Measurements from ENCODE around the gene KLF4. TPM values are rescaled to one million over a fixed set of nuclear protein-coding genes. Genes with fewer than 3 reads are reported as not detected.

Gene KLF4
- total and polyA plus RNA-seq, 2 of the 4 experiments (the other 2 are of a cell fraction) = 1.3 to 3.8 TPM

GRCh38 chr9:107480386-107480789 lies 9.2 kb downstream of the KLF4 start:
- H3K36me3 ChIP-seq (ENCODE audit: control insufficient read depth, insufficient read depth, low read length) = no peaks in the 10 kb centered on the region
- H4K5ac ChIP-seq (ENCODE audit: low read depth, low read length) = no peak overlapping the region
- ATAC-seq (ENCODE audit: low read depth) (peak; percentile 33; the same call in 1 of the 2 replicates), DNase-seq (peak; percentile 73)
- H2AK9ac ChIP-seq (replicated peaks; ENCODE audit: low read depth, low read length, poor library complexity) = no peak overlapping the region
- dilution Hi-C loops (cut with HindIII; ENCODE audit: low sequenced_read_pairs, unreplicated experiment) (no loop called here), in situ Hi-C loops (cut with MboI; ENCODE audit: low sequenced_read_pairs) (loop anchor here (10.0 to 25.0 kb wide), 2 partner anchors 254 to 407 kb away; no protein-coding TSS in a partner anchor), intact Hi-C loops (cut with micrococcal nuclease) (loop anchor here (5.0 to 10.0 kb wide), 4 partner anchors 364 to 962 kb away; no protein-coding TSS in a partner anchor)
- H4K8ac ChIP-seq (ENCODE audit: low read depth in 2 of 2, low read length in 2 of 2) = peak overlapping the region in 1 of 2 experiments; percentile 53; a peak in 1 of 4 replicates
- H2BK120ac ChIP-seq (ENCODE audit: low read depth, low read length) = peak overlapping the region; percentile 49; the same call in 1 of the 2 replicates
- no peaks in the 10 kb centered on the region for H3K9me3 ChIP-seq (ENCODE audit: control insufficient read depth, insufficient read depth, low read length)
- no peak overlapping the region for H2AFZ ChIP-seq (replicated peaks; ENCODE audit: low read length, poor library complexity)
- no peak overlapping the region for H2AK5ac ChIP-seq (ENCODE audit: low read depth, low read length)
- H3K27me3 ChIP-seq (ENCODE audit: control insufficient read depth, insufficient read depth, low read length) = no peaks in the 10 kb centered on the region
- H3K4me1 ChIP-seq (ENCODE audit: control insufficient read depth, insufficient read depth, low read length) = peaks cover 2% of the 10 kb centered on the region
- 0 out of 2 replicates have a peak overlapping the region, but pooled peaks have one; percentile 56 for H3K23ac ChIP-seq (ENCODE audit: low read depth, low read length)
- no peak overlapping the region for H3K18ac ChIP-seq (ENCODE audit: low read depth, low read length)
- H2BK20ac ChIP-seq (ENCODE audit: low read depth, low read length) = peak overlapping the region; percentile 16; the same call in 1 of the 2 replicates
- no peaks in the 10 kb centered on the region for H3K79me1 ChIP-seq (ENCODE audit: low read depth in 1 of 2, low read length in 2 of 2)
- H2BK15ac ChIP-seq (ENCODE audit: low read depth, low read length) = no peak overlapping the region
- peak overlapping the region; percentile 83 for H3K4me2 ChIP-seq (ENCODE audit: low read depth, low read length)
- no peaks in the 10 kb centered on the region for H4K20me1 ChIP-seq (ENCODE audit: insufficient read depth, low read length)
- no peak overlapping the region; the same call in 1 of the 2 replicates for H3K27ac ChIP-seq (ENCODE audit: insufficient read depth, low read length)
- no peak overlapping the region for H2BK5ac ChIP-seq (ENCODE audit: low read depth, low read length, poor library complexity, severe bottlenecking)
- POLR2A ChIA-PET (ENCODE audit: unreplicated experiment) = no interaction called here
- peak overlapping the region; percentile 63 for H3K4ac ChIP-seq (ENCODE audit: low read depth, low read length)
- WGBS, 2 experiments (ENCODE audit: extremely low coverage in 2 of 2, insufficient read length in 1 of 2) = 100% methylated on average over 1 of the region's 12 CpGs; no CpG with 5 or more reads in 1 of the 2 experiments
- H3K56ac ChIP-seq (ENCODE audit: extremely low read depth, insufficient read depth, low read length) = no peak overlapping the region
- TF ChIP-seq MAFK (IDR thresholded peaks at IDR 0.05; ENCODE audit: low read depth, low read length) (peak; percentile 38), CTCF (conservative IDR thresholded peaks at IDR 0.05; ENCODE audit: low read depth, low read length) (no peak), RAD21 (IDR thresholded peaks at IDR 0.05; ENCODE audit: low read length) (no peak), MXI1 (IDR thresholded peaks at IDR 0.05; ENCODE audit: borderline replicate concordance, low read depth, low read length) (no peak), POLR2A (IDR thresholded peaks at IDR 0.05; ENCODE audit: low read depth, low read length) (no peak), SMC3 (IDR thresholded peaks at IDR 0.05; ENCODE audit: low read depth, low read length) (no peak), ELK1 (IDR thresholded peaks at IDR 0.05; ENCODE audit: borderline replicate concordance, low read depth, low read length) (no peak), RFX5 (IDR thresholded peaks at IDR 0.05; ENCODE audit: low read depth, low read length) (no peak), USF2 (IDR thresholded peaks at IDR 0.05; ENCODE audit: low read depth, low read length) (no peak), MAZ (IDR thresholded peaks at IDR 0.05; ENCODE audit: borderline replicate concordance, low read depth, low read length) (no peak), BHLHE40 (IDR thresholded peaks at IDR 0.05; ENCODE audit: low read depth, low read length) (no peak), FOS (IDR thresholded peaks at IDR 0.05; ENCODE audit: low read depth, low read length) (no peak), NFE2L2 (IDR thresholded peaks at IDR 0.05; ENCODE audit: low read depth, low read length) (peak; percentile 52; the same call in 1 of the 2 replicates), CEBPB (IDR thresholded peaks at IDR 0.05; ENCODE audit: low read depth, low read length) (peak; percentile 93), RCOR1 (IDR thresholded peaks at IDR 0.05; ENCODE audit: insufficient replicate concordance, low read length) (no peak), CHD1 (IDR thresholded peaks at IDR 0.05; ENCODE audit: low read depth, low read length) (no peak)
- no peak overlapping the region for H3K14ac ChIP-seq (replicated peaks; ENCODE audit: low read depth, low read length)
- H4K91ac ChIP-seq (ENCODE audit: insufficient read depth, low read depth, low read length) = no peak overlapping the region
- no peak overlapping the region for H3K9ac ChIP-seq (ENCODE audit: low read depth, low read length)
- no TSS peak for BruUV-seq (replicated peaks)
- no peak overlapping the region for H3K4me3 ChIP-seq (ENCODE audit: insufficient read depth, low read depth, low read length)
- CTCF ChIA-PET = interaction anchor here (1.0 kb wide), 1 partner anchor 15 kb away, joined by 3 read pairs; no protein-coding TSS in a partner anchor
- no peaks in the 10 kb centered on the region for H3K9me1 ChIP-seq (ENCODE audit: insufficient read depth, low read length)
